ENCODE results near the gene AFDN.

DNA sequence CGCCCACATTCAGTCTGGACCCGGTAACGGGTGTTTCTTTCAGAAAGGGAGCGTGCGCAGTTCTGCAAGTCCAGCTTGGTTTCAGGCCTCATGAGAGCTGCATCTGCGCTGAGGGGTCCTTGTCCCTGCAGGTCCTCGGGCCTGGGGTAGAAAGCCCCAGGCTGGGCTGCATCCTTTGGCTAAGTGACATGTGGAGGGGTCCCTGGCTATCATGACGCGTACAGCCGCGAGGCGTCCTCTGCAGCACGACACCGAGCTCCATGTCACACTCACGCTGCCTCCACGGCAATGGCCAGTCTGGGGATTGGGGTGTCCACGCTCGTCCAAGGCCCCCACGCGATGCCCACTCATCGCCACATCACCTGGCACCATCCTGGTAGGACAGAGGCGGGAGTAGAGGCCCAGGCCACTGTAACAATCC lies 169.0 kb downstream of the AFDN start:
- TF ChIP-seq, protein P1, sequence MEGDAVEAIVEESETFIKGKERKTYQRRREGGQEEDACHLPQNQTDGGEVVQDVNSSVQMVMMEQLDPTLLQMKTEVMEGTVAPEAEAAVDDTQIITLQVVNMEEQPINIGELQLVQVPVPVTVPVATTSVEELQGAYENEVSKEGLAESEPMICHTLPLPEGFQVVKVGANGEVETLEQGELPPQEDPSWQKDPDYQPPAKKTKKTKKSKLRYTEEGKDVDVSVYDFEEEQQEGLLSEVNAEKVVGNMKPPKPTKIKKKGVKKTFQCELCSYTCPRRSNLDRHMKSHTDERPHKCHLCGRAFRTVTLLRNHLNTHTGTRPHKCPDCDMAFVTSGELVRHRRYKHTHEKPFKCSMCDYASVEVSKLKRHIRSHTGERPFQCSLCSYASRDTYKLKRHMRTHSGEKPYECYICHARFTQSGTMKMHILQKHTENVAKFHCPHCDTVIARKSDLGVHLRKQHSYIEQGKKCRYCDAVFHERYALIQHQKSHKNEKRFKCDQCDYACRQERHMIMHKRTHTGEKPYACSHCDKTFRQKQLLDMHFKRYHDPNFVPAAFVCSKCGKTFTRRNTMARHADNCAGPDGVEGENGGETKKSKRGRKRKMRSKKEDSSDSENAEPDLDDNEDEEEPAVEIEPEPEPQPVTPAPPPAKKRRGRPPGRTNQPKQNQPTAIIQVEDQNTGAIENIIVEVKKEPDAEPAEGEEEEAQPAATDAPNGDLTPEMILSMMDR (IDR thresholded peaks at IDR 0.05; ENCODE audit: insufficient read depth, low read length, poor library complexity, severe bottlenecking), result no peak
- no peak for TF ChIP-seq EZH2phosphoT487 (conservative IDR thresholded peaks at IDR 0.05; ENCODE audit: low read length)

Measured in SU-DHL-6 (cell line).